HG02798 (cell line): Measurements from ENCODE around the gene GSTM5.
"Not testable (repeated sequence)": the region's sequence is repeated elsewhere in the genome, so short reads cannot be mapped to it uniquely, and the experiment has no call there.

Experiments used
- ATAC-seq: cut with Tn5 transposase; IDR thresholded peaks from one replicate; pipeline ENCODE4 v1.9.1; 2021; ENCODE audit warnings: mild to moderate bottlenecking; ENCODE audit not compliant: unreplicated experiment, poor library complexity

Gene GSTM5

GRCh38 chr1:109711593-109712320, at the start of gene GSTM5:
TSS of gene GSTM5 (plus strand) at chr1:109712251. CDS start at chr1:109712313, 62 bp downstream.
- ATAC-seq: not testable (repeated sequence)

DNA sequence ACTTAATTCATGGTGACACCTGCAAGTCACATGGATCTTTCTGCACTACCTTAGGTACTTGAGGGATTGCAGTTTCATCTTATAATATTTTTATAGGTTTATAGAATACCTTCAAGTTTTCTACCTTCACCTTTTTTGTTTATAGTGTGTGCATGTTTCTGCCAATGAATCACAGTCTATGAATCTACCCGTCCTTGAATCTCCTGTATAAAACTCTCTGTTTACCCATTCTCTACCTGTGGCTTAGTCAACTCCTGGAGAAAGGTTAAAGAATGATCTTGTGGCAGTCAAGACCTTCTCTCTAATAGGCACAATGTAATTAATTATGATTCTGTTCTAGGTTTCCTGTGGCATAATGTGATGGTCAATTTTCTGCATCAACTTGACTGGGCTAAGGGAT, 47.4 kb upstream of the GSTM5 start:
- no peak for ATAC-seq

DNA sequence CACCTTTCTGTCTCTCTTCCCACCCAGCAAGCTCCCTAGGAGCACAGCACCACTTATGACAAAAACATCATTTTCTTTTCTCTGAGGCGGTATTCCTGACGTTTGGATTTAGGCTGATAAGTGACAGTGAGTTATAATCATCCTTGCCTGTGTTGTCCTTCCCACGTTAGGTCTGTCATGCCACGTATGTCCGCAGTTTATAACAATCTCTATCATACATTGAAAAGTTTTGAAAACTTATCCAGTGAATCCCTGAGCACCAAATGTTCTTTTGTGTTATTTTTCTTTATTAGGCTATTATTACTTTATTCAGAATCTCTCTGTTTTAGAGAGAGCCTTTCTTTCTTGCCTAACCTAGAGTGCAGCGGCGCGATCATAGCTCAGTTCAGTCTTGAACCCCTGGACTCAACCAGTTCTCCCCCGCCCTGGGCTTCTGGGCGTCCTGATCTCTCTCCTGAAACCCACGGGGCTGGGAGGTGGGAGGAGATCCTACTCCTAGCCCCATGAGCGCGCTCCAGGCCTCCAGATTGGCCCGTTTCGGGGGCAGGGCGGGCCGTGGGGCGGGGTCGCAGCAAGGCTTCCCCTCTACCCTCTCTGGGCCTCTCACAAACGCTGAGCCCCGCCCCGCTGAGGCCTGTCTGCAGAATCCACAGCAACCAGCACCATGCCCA, 44.5 kb upstream of the GSTM5 start, which contains the start of gene GSTM2:
GSTM2 (plus strand) TSS at position 606 of the 671 bp plus-strand sequence; CDS start at position 665, 59 bp downstream.
- ATAC-seq: peak; percentile 96

DNA sequence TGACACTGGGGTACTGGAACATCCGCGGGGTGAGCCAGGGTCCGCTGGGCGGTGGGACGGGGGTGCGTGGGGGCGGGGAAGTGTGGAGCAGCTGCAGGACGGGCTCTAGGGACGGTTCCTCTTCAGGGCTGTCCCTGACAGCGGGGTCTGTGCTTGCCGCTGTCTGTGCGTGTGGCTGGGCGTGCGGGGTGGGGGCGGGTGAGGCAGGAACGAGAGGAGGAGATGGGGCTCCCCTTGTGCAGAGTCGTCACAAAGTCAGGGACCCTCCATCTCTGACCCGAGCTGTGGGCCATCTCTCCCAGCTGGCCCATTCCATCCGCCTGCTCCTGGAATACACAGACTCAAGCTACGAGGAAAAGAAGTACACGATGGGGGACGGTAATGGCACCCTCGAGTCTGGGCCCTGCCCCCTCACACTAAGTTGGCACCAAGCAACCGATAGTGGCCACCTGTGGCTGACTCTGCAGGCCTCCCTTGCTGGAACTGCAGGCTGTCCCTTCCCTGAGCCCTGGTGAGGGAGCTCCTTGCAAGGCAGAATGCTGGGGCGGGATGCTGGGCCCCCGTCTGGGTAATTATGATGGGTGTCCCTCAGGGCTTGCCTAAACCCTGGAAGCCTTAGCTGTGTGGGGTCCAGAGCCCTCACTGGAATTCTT, 43.8 kb upstream of the GSTM5 start:
- no peak for ATAC-seq

DNA sequence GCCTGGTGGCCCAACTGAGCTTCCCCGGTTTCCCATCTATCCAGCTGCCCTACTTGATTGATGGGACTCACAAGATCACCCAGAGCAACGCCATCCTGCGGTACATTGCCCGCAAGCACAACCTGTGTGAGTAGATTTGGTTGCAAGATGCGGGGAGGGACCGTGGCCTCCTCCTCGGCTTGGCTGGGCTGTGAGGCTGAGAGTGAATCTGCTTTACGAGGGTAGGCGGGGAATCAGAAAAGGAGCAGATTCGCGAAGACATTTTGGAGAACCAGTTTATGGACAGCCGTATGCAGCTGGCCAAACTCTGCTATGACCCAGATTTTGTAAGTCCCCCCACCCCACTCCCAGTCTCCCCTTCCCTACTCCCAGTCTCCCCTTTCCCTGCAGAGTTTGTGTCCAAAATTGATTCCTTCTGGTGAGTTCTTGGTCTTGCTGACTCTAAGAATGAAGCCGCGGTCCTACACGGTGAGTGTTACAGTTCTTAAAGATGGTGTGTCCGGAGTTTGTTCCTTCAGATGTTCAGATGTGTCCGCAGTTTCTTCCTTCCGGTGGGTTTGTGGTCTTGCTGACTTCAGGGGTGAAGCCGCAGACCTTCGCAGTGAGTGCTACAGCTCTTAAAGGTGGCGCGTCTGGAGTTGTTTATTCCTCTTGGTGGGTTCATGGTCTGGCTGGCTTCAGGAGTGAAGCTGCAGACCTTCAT, 42.7 kb upstream of the GSTM5 start:
- ATAC-seq: no peak

DNA sequence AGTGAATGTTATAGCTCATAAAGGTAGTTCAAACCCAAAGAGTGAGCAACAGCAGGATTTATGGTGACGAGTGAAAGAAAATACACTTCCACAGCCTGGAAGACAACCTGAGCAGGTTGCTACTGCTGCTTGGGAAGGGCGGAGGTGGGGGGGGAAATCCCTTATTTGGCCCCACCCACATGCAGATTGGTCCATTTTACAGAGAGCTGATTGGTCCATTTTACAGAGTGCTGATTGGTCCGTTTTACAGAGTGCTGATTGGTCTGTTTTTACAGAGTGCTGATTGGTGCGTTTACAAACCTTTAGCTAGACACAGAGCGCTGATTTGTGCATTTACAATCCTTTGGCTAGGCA, 42.1 kb upstream of the GSTM5 start:
- ATAC-seq: not testable (repeated sequence)

- no peak for ATAC-seq
Observed at GRCh38 chr1:109671067-109671466, 41.0 kb upstream of the GSTM5 start.

- not testable (repeated sequence) for ATAC-seq
Observed at GRCh38 chr1:109673861-109674260, 38.2 kb upstream of the GSTM5 start.

GRCh38 chr1:109676683-109677381, 35.2 kb upstream of the GSTM5 start:
- ATAC-seq: not testable (repeated sequence)

GRCh38 chr1:109677459-109677858, 34.6 kb upstream of the GSTM5 start:
- ATAC-seq: no peak

- ATAC-seq: not testable (repeated sequence)
Observed at GRCh38 chr1:109678637-109679036, 33.4 kb upstream of the GSTM5 start.

- not testable (repeated sequence) for ATAC-seq
Observed at GRCh38 chr1:109684777-109685176, 27.3 kb upstream of the GSTM5 start.

DNA sequence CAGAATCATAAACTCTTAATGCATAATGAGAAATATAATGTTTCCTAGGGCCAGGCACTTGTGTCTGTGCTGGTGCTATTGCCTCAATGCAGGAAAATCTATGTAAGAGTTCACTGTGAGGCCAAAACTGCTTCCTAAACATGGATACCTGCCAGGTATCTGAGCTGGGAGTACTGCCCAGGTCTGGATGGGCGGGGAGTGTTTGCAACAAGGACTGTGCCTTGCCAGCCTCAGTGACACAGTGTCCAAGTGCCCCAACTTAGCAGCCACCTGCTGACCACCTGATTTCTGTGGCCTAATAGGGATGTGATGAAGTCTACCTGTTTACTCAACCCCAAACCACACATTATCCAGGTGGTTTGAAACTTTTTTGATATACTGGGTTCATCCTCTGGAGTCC, 26.7 kb upstream of the GSTM5 start:
- not testable (repeated sequence) for ATAC-seq

DNA sequence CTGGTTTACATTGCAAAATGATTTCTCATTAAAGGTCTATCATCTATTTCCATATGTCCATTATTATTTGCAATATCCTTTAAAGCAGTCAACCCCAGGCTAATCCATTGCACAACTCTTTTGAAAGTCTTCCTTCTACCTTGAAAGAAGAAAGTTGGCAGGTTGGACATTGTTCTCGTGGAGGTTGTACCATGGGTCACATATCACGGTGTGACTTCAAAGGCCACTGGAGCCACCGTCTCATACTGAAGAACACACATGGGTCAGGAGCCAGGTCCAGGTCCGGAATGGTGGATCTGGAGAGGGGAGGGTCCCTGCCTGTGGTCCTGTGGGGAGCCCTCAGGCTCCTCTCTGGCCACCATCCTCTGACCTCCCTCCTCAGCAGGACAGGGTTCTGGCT, 26.2 kb upstream of the GSTM5 start:
- not testable (repeated sequence) for ATAC-seq

GRCh38 chr1:109687109-109687508, 24.9 kb upstream of the GSTM5 start:
- peak; percentile 6 for ATAC-seq

GRCh38 chr1:109687641-109688499, 24.2 kb upstream of the GSTM5 start, which contains the start of gene GSTM1:
TSS of gene GSTM1 (plus strand) at chr1:109687817. CDS start at chr1:109687874, 57 bp downstream.
- peak; percentile 98 for ATAC-seq

GRCh38 chr1:109689844-109690405, 22.1 kb upstream of the GSTM5 start:
- ATAC-seq: no peak

- ATAC-seq: no peak
Observed at GRCh38 chr1:109691759-109692158, 20.3 kb upstream of the GSTM5 start.

- ATAC-seq: not testable (repeated sequence)
Observed at GRCh38 chr1:109694400-109694799, 17.7 kb upstream of the GSTM5 start.
